ENCODE data around the gene PCNX1. TPM values are rescaled to one million over a fixed set of nuclear protein-coding genes. Genes with fewer than 3 reads are reported as not detected.

PCNX1 gene
- total and polyA plus RNA-seq, 2 of the 4 experiments (the other 2 are of a cell fraction) = 15.0 to 43.7 TPM

DNA sequence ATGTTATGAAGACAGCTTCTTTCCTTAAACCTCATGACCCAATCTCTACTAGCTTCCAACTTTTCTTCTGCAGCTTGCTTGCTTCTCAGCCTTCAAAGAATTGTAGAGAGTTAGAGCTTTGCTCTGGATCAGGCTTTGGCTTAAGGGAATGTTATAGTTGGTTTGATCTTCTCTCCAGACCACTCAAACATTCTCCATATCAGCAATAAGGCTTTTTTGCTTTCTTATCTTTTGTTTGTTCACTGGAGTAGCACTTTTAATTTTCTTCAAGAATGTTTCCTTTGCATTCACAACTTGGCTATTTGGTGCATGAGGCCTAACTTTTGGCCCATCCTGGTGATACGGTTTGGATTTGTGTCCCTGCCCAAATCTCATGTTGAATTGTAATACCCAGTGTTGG is 163.8 kb downstream of the PCNX1 start:
- no TSS peak for BruUV-seq (replicated peaks)
- DNase-seq (no peak), ATAC-seq (ENCODE audit: low read depth) (no peak)
- Histone ChIP-seq H4K91ac (ENCODE audit: insufficient read depth, low read depth, low read length) (no peak overlapping the region), H3K9me1 (ENCODE audit: insufficient read depth, low read length) (peaks cover 4% of the 10 kb centered on the region; the same call in 1 of the 2 replicates), H2BK15ac (ENCODE audit: low read depth, low read length) (no peak overlapping the region), H3K27ac (ENCODE audit: insufficient read depth, low read length) (no peak overlapping the region), H3K56ac (ENCODE audit: extremely low read depth, insufficient read depth, low read length) (no peak overlapping the region), H2AFZ (replicated peaks; ENCODE audit: low read length, poor library complexity) (no peak overlapping the region), H3K4ac (ENCODE audit: low read depth, low read length) (no peak overlapping the region), H3K36me3 (ENCODE audit: control insufficient read depth, insufficient read depth, low read length) (peaks cover 29% of the 10 kb centered on the region), H4K8ac (ENCODE audit: low read depth in 2 of 2, low read length in 2 of 2) (no peak overlapping the region), H2BK5ac (ENCODE audit: low read depth, low read length, poor library complexity, severe bottlenecking) (no peak overlapping the region), H3K14ac (replicated peaks; ENCODE audit: low read depth, low read length) (no peak overlapping the region), H3K4me3 (ENCODE audit: insufficient read depth, low read depth, low read length) (no peak overlapping the region), H3K4me1 (ENCODE audit: control insufficient read depth, insufficient read depth, low read length) (no peaks in the 10 kb centered on the region), H3K18ac (ENCODE audit: low read depth, low read length) (no peak overlapping the region), H2BK120ac (ENCODE audit: low read depth, low read length) (no peak overlapping the region), H3K4me2 (ENCODE audit: low read depth, low read length) (no peak overlapping the region), H3K23ac (ENCODE audit: low read depth, low read length) (no peak overlapping the region), H3K9ac (ENCODE audit: low read depth, low read length) (no peak overlapping the region), H3K79me1 (ENCODE audit: low read depth in 1 of 2, low read length in 2 of 2) (peaks cover 3 to 10% of the 10 kb centered on the region in 2 experiments; a peak in 2 of 4 replicates), H2AK5ac (ENCODE audit: low read depth, low read length) (no peak overlapping the region), H3K27me3 (ENCODE audit: control insufficient read depth, insufficient read depth, low read length) (no peaks in the 10 kb centered on the region), H2BK20ac (ENCODE audit: low read depth, low read length) (no peak overlapping the region), H4K5ac (ENCODE audit: low read depth, low read length) (no peak overlapping the region), H4K20me1 (ENCODE audit: insufficient read depth, low read length) (no peaks in the 10 kb centered on the region), H3K9me3 (ENCODE audit: control insufficient read depth, insufficient read depth, low read length) (no peaks in the 10 kb centered on the region), H2AK9ac (replicated peaks; ENCODE audit: low read depth, low read length, poor library complexity) (no peak overlapping the region)
- WGBS, 2 experiments (ENCODE audit: extremely low coverage in 2 of 2, insufficient read length in 1 of 2) = no CpG with 5 or more reads among the region's 1 CpG
- dilution Hi-C loops (cut with HindIII; ENCODE audit: low sequenced_read_pairs, unreplicated experiment) (no loop called here), in situ Hi-C loops (cut with MboI; ENCODE audit: low sequenced_read_pairs) (no loop called here), intact Hi-C loops (cut with micrococcal nuclease) (no loop called here)
- POLR2A ChIA-PET (ENCODE audit: unreplicated experiment) = no interaction called here
- CTCF ChIA-PET = interaction anchor here (0.6 kb wide), 1 partner anchor 33 kb away, joined by 3 read pairs; no protein-coding TSS in a partner anchor
- TF ChIP-seq, protein P1, sequence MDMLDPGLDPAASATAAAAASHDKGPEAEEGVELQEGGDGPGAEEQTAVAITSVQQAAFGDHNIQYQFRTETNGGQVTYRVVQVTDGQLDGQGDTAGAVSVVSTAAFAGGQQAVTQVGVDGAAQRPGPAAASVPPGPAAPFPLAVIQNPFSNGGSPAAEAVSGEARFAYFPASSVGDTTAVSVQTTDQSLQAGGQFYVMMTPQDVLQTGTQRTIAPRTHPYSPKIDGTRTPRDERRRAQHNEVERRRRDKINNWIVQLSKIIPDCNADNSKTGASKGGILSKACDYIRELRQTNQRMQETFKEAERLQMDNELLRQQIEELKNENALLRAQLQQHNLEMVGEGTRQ (IDR thresholded peaks at IDR 0.05; ENCODE audit: low read depth, low read length) = no peak
- TF ChIP-seq, protein P2, sequence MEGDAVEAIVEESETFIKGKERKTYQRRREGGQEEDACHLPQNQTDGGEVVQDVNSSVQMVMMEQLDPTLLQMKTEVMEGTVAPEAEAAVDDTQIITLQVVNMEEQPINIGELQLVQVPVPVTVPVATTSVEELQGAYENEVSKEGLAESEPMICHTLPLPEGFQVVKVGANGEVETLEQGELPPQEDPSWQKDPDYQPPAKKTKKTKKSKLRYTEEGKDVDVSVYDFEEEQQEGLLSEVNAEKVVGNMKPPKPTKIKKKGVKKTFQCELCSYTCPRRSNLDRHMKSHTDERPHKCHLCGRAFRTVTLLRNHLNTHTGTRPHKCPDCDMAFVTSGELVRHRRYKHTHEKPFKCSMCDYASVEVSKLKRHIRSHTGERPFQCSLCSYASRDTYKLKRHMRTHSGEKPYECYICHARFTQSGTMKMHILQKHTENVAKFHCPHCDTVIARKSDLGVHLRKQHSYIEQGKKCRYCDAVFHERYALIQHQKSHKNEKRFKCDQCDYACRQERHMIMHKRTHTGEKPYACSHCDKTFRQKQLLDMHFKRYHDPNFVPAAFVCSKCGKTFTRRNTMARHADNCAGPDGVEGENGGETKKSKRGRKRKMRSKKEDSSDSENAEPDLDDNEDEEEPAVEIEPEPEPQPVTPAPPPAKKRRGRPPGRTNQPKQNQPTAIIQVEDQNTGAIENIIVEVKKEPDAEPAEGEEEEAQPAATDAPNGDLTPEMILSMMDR (conservative IDR thresholded peaks at IDR 0.05; ENCODE audit: low read depth, low read length) = no peak
- TF ChIP-seq CHD1 (IDR thresholded peaks at IDR 0.05; ENCODE audit: low read depth, low read length) = no peak
- no peak for TF ChIP-seq POLR2A (IDR thresholded peaks at IDR 0.05; ENCODE audit: low read depth, low read length)
- no peak for TF ChIP-seq RCOR1 (IDR thresholded peaks at IDR 0.05; ENCODE audit: insufficient replicate concordance, low read length)
- no peak for TF ChIP-seq CEBPB (IDR thresholded peaks at IDR 0.05; ENCODE audit: low read depth, low read length)
- TF ChIP-seq, protein P3, sequence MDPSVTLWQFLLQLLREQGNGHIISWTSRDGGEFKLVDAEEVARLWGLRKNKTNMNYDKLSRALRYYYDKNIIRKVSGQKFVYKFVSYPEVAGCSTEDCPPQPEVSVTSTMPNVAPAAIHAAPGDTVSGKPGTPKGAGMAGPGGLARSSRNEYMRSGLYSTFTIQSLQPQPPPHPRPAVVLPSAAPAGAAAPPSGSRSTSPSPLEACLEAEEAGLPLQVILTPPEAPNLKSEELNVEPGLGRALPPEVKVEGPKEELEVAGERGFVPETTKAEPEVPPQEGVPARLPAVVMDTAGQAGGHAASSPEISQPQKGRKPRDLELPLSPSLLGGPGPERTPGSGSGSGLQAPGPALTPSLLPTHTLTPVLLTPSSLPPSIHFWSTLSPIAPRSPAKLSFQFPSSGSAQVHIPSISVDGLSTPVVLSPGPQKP (IDR thresholded peaks at IDR 0.05; ENCODE audit: borderline replicate concordance, low read depth, low read length) = no peak
- no peak for TF ChIP-seq SMC3 (IDR thresholded peaks at IDR 0.05; ENCODE audit: low read depth, low read length)
- no peak for TF ChIP-seq MAZ (IDR thresholded peaks at IDR 0.05; ENCODE audit: borderline replicate concordance, low read depth, low read length)
- TF ChIP-seq RFX5 (IDR thresholded peaks at IDR 0.05; ENCODE audit: low read depth, low read length) = no peak
- TF ChIP-seq MAFK (IDR thresholded peaks at IDR 0.05; ENCODE audit: low read depth, low read length) = no peak
- TF ChIP-seq FOS (IDR thresholded peaks at IDR 0.05; ENCODE audit: low read depth, low read length) = no peak
- no peak for TF ChIP-seq BHLHE40 (IDR thresholded peaks at IDR 0.05; ENCODE audit: low read depth, low read length)
- no peak for TF ChIP-seq RAD21 (IDR thresholded peaks at IDR 0.05; ENCODE audit: low read length)
- TF ChIP-seq NFE2L2 (IDR thresholded peaks at IDR 0.05; ENCODE audit: low read depth, low read length) = no peak
- no peak for TF ChIP-seq MXI1 (IDR thresholded peaks at IDR 0.05; ENCODE audit: borderline replicate concordance, low read depth, low read length)
